ENCODE results near the gene IL22. TPM values are rescaled to one million over a fixed set of nuclear protein-coding genes. Genes with fewer than 3 reads are reported as not detected.

Gene IL22
- total RNA-seq, 1 donor from 2014 or later = not detected

DNA sequence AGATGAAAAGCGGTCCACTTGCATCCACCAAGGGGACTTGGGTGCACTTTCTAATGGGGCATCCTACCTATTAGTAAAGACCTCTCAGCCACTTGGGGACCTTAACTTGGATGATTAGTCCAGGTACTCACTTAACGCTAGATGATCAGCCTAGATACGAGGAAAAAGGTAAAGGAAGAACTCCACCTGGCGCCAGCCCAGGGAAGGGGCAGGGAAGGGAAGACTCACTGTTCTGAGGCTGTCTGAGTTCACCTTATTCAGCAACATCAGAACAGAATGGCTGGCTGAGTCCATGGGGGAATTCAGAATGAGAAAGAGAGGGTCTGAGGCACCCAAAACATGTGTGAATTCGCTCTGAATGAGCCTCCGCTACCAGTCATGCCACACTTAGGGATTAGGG, 7.1 kb downstream of the IL22 start:
- Mint-ChIP-seq H3K27ac (ENCODE audit: unreplicated experiment) (no peak overlapping the region), H3K36me3 (ENCODE audit: low read depth, unreplicated experiment) (no peaks in the 10 kb centered on the region), H3K4me1 (ENCODE audit: unreplicated experiment) (peaks cover 5% of the 10 kb centered on the region), H3K9me3 (ENCODE audit: unreplicated experiment) (no peaks in the 10 kb centered on the region), H3K4me3 (ENCODE audit: unreplicated experiment) (no peak overlapping the region), H3K27me3 (ENCODE audit: unreplicated experiment) (peaks cover 1% of the 10 kb centered on the region)
- no peak for DNase-seq (ENCODE audit: low spot score)
- TF ChIP-seq, protein P1, sequence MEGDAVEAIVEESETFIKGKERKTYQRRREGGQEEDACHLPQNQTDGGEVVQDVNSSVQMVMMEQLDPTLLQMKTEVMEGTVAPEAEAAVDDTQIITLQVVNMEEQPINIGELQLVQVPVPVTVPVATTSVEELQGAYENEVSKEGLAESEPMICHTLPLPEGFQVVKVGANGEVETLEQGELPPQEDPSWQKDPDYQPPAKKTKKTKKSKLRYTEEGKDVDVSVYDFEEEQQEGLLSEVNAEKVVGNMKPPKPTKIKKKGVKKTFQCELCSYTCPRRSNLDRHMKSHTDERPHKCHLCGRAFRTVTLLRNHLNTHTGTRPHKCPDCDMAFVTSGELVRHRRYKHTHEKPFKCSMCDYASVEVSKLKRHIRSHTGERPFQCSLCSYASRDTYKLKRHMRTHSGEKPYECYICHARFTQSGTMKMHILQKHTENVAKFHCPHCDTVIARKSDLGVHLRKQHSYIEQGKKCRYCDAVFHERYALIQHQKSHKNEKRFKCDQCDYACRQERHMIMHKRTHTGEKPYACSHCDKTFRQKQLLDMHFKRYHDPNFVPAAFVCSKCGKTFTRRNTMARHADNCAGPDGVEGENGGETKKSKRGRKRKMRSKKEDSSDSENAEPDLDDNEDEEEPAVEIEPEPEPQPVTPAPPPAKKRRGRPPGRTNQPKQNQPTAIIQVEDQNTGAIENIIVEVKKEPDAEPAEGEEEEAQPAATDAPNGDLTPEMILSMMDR (IDR thresholded peaks at IDR 0.05; ENCODE audit: unreplicated experiment) = no peak

DNA sequence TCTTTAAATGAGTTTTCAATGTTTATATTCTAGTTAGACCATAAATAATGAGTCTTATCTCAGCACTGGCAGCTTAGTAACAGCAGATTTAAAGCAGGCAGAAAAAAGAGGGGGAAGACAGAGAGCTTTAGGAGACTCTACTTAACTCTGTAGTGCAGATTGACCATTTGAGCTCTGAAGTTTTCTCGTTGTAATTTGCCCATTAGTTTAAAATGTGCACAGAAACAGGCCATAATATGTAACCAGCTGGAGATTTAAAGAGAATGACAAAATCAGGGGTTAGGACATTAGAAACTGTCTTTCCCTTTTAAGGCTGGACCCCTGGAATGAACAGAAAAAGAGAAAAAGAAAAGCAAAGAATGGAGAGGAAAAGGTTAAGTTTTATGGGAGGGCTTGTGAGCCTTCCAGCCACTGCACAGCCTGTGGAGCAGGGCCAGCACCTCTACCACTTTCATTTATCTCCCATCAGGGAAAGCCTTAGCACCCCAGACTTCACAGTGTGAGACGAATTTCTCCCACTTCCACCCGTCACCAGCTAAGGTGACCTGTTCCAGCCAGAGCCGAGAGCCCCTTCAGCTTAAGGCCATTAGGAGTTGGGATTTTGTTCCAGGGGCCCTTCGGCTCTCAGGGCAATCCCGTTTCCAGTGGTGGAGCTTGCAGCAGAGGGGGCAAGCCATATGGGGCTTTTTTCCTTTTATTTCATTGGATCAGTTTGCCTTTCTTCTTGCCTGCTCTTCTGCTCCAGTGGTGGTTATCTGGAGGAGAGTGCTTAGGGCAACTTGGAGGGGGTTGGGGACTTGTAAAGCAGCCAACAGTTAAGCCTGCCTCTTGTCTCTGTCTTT, 8.0 kb downstream of the IL22 start:
- peaks cover 1% of the 10 kb centered on the region for H3K27me3 Mint-ChIP-seq (ENCODE audit: unreplicated experiment)
- no peak overlapping the region for H3K27ac Mint-ChIP-seq (ENCODE audit: unreplicated experiment)
- no peaks in the 10 kb centered on the region for H3K36me3 Mint-ChIP-seq (ENCODE audit: low read depth, unreplicated experiment)
- DNase-seq (ENCODE audit: low spot score) = no peak
- peaks cover 5% of the 10 kb centered on the region for H3K4me1 Mint-ChIP-seq (ENCODE audit: unreplicated experiment)
- TF ChIP-seq, protein P1 (IDR thresholded peaks at IDR 0.05; ENCODE audit: unreplicated experiment) = no peak
- no peaks in the 10 kb centered on the region for H3K9me3 Mint-ChIP-seq (ENCODE audit: unreplicated experiment)
- H3K4me3 Mint-ChIP-seq (ENCODE audit: unreplicated experiment) = no peak overlapping the region

DNA sequence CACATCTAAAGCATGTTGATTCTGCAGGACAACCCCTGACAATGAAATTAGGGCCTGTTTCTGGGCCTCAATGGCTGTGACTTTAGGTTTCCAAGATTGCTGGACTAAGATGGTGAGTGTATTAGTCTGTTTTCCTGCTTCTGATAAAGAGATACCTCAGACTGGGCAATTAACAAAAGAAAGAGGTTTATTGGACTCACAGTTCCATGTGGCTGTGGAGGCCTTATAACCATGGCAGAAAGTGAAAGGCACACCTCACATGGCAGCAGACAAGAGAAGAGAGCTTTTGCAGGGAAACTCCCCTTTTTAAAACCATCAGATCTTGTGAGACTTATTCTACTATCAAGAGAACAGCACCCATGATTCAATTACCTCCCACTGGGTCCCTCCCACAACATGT, 10.6 kb downstream of the IL22 start:
- Mint-ChIP-seq H3K9me3 (ENCODE audit: unreplicated experiment) (no peaks in the 10 kb centered on the region), H3K36me3 (ENCODE audit: low read depth, unreplicated experiment) (no peaks in the 10 kb centered on the region), H3K27ac (ENCODE audit: unreplicated experiment) (no peak overlapping the region), H3K4me3 (ENCODE audit: unreplicated experiment) (no peak overlapping the region), H3K27me3 (ENCODE audit: unreplicated experiment) (peaks cover 4% of the 10 kb centered on the region), H3K4me1 (ENCODE audit: unreplicated experiment) (no peaks in the 10 kb centered on the region)
- no peak for DNase-seq (ENCODE audit: low spot score)
- TF ChIP-seq, protein P1 (IDR thresholded peaks at IDR 0.05; ENCODE audit: unreplicated experiment) = no peak

DNA sequence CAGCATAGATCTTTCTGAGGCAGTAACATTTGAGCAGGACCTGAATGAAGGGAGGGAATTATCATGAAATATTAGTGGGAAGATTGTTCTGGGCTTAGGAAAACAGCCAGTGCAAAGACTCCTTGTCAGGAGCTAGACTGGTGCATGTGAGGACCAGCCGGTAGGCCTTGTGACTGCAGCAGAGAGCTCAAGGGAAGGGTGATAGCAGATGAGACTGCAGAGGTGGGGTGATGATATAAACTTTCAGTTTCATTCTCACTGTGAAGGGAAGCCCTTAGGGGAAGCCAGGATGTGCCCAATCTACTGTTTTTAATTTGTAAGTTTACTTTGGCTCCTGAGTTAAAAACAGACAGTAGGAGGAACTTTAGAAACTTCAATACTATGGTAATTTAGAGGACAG, 12.4 kb downstream of the IL22 start:
- TF ChIP-seq, protein P1 (IDR thresholded peaks at IDR 0.05; ENCODE audit: unreplicated experiment) = no peak
- H3K36me3 Mint-ChIP-seq (ENCODE audit: low read depth, unreplicated experiment) = no peaks in the 10 kb centered on the region
- no peaks in the 10 kb centered on the region for H3K9me3 Mint-ChIP-seq (ENCODE audit: unreplicated experiment)
- no peak overlapping the region for H3K4me3 Mint-ChIP-seq (ENCODE audit: unreplicated experiment)
- H3K27ac Mint-ChIP-seq (ENCODE audit: unreplicated experiment) = no peak overlapping the region
- peaks cover 2% of the 10 kb centered on the region for H3K27me3 Mint-ChIP-seq (ENCODE audit: unreplicated experiment)
- H3K4me1 Mint-ChIP-seq (ENCODE audit: unreplicated experiment) = no peaks in the 10 kb centered on the region
- no peak for DNase-seq (ENCODE audit: low spot score)

DNA sequence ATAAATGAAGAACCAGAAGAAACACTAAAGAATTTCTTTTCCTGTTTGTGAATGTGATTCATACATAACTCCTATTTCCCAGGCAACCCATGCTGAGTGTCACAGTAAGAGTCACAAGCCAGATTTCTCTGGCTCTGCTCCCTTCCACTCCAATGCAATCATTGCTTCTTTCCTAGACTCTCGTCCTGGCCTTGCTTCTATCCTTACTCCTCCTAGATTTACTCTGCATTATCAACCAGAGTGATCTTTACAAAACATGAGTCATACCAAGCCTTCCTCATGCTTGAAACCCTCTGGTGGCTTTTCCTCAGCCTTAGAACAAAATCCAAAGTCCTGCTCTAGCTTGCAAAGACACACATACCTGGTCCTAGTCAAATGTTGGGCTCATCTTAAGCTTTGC, 13.3 kb downstream of the IL22 start:
- no peaks in the 10 kb centered on the region for H3K9me3 Mint-ChIP-seq (ENCODE audit: unreplicated experiment)
- no peak overlapping the region for H3K4me3 Mint-ChIP-seq (ENCODE audit: unreplicated experiment)
- no peak for DNase-seq (ENCODE audit: low spot score)
- H3K27me3 Mint-ChIP-seq (ENCODE audit: unreplicated experiment) = peaks cover 2% of the 10 kb centered on the region
- no peaks in the 10 kb centered on the region for H3K36me3 Mint-ChIP-seq (ENCODE audit: low read depth, unreplicated experiment)
- TF ChIP-seq, protein P1 (IDR thresholded peaks at IDR 0.05; ENCODE audit: unreplicated experiment) = no peak
- no peak overlapping the region for H3K27ac Mint-ChIP-seq (ENCODE audit: unreplicated experiment)
- H3K4me1 Mint-ChIP-seq (ENCODE audit: unreplicated experiment) = no peaks in the 10 kb centered on the region
